GM23338 (cell line): ENCODE measurements around the gene LILRA6.

Source experiments
- EZH2phosphoT487 ChIP-seq: fragments of 200-600 bp; sonication (generic); IDR thresholded peaks from one replicate; pipeline ENCODE4 v1.8.1; 2018; ENCODE audit warnings: antibody characterized with exemption; ENCODE audit not compliant: unreplicated experiment
- TF ChIP-seq, protein P1 (sequence below), 2 experiments: fragments of 200-600 bp in 1 of 2; sonication (generic) in 1 of 2; conservative IDR thresholded peaks; 2 replicates each; pipeline versions ENCODE4 v1.5.1 to v1.6.1; 2016 to 2017; ENCODE audit warnings: antibody characterized with exemption in 2 of 2, low read depth in 2 of 2, mild to moderate bottlenecking in 2 of 2, moderate library complexity in 1 of 2

DNA sequence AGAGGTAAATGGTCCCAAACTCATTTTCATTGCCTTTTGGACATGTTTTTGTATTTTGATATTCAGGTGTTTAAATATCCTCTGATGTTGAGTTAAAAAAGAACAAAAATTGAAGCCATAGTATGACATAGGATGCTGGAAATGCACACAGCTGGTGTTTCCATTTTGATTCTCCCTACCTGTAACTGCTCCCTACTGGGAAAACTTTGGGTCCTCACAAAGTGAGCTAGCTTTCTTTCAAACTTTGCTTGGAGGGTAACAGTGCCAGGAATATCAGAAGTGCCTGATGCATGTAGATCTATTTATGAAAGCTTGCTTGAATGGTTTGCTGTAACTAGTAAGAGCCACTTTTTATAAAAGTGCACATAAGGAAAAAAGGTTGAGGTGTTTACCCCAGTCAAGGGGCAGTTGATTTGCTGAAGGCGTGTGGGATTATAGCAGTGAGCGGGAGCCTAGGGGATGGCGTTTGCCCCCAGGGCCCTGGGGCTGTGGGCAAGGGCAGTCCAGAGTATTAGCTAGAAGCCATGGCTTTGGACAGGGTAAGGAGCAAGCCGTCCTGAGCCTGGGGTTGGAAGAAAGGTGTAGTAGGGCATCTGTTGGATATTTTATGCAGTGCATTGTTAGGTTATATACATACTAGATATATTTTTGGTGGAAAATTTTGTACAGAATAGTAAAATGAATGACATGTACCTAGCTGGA is 37.7 kb downstream of the LILRA6 start:
- TF ChIP-seq, protein P1, sequence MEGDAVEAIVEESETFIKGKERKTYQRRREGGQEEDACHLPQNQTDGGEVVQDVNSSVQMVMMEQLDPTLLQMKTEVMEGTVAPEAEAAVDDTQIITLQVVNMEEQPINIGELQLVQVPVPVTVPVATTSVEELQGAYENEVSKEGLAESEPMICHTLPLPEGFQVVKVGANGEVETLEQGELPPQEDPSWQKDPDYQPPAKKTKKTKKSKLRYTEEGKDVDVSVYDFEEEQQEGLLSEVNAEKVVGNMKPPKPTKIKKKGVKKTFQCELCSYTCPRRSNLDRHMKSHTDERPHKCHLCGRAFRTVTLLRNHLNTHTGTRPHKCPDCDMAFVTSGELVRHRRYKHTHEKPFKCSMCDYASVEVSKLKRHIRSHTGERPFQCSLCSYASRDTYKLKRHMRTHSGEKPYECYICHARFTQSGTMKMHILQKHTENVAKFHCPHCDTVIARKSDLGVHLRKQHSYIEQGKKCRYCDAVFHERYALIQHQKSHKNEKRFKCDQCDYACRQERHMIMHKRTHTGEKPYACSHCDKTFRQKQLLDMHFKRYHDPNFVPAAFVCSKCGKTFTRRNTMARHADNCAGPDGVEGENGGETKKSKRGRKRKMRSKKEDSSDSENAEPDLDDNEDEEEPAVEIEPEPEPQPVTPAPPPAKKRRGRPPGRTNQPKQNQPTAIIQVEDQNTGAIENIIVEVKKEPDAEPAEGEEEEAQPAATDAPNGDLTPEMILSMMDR (conservative IDR thresholded peaks at IDR 0.05; ENCODE audit: low read depth in 2 of 2), result no peak
- TF ChIP-seq EZH2phosphoT487, result no peak
